ENCODE data around the gene PIRT. TPM values are rescaled to one million over a fixed set of nuclear protein-coding genes. Genes with fewer than 3 reads are reported as not detected.

The PIRT gene
- total RNA-seq, 1 donor from 2014 or later = 0.32 TPM

DNA sequence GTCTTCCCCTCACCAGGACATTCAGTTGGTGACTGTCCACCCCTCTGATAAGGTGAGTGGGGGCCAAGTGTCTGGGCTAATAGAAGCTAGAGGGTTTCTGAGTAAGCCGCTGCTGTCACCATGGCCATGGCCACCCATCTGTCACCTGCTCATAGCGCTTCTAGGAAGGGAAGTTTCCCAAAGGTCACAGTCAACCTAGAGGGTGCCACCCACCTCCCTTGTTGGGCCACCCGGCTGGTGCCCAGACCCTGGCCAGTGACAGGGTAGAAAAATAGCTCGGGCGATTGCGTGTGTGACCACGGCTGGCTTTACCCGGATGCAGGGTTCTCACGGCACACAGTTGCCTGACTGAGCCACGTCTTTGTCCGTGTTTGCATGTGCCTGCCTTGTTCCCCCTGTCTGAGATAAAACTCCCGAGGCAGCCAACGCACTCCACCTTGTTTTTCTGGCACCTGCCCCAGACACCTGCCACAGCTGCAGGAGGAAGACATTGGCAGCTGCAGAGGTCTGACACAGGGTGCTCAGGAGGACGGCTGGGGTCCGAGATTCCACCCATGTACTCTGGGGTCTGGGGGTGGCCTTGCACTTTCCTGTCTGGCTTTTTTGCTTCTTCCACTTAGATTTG lies 809 bp downstream of the PIRT start:
- H3K27me3 Mint-ChIP-seq (ENCODE audit: unreplicated experiment) = no peaks in the 10 kb centered on the region
- TF ChIP-seq, protein P1, sequence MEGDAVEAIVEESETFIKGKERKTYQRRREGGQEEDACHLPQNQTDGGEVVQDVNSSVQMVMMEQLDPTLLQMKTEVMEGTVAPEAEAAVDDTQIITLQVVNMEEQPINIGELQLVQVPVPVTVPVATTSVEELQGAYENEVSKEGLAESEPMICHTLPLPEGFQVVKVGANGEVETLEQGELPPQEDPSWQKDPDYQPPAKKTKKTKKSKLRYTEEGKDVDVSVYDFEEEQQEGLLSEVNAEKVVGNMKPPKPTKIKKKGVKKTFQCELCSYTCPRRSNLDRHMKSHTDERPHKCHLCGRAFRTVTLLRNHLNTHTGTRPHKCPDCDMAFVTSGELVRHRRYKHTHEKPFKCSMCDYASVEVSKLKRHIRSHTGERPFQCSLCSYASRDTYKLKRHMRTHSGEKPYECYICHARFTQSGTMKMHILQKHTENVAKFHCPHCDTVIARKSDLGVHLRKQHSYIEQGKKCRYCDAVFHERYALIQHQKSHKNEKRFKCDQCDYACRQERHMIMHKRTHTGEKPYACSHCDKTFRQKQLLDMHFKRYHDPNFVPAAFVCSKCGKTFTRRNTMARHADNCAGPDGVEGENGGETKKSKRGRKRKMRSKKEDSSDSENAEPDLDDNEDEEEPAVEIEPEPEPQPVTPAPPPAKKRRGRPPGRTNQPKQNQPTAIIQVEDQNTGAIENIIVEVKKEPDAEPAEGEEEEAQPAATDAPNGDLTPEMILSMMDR (IDR thresholded peaks at IDR 0.05; ENCODE audit: partially characterized antibody, unreplicated experiment) = no peak

DNA sequence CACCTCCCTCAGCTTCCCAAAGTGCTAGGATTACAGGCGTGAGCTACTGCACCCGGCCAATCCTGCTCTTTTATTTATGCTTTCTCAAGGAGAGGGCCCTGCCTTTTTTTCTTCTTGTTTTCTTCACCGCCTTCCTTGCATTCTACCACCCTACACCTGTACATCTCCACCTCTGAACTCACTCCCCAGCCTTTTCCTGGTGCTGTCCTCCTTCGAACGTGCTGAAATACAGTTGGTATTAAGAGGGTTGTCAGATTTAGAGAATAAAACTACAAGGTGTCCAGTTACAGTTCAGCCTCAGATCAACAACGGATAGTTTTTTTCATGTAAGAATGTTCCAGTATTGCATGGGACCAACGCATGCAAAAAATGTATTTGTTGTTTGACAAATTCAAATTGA lies 1.7 kb downstream of the PIRT start:
- H3K4me3 Mint-ChIP-seq (ENCODE audit: unreplicated experiment) = no peak overlapping the region
- no peak overlapping the region for H3K27ac Mint-ChIP-seq (ENCODE audit: unreplicated experiment)
- H3K9me3 Mint-ChIP-seq (ENCODE audit: unreplicated experiment) = peaks cover 6% of the 10 kb centered on the region
- no peaks in the 10 kb centered on the region for H3K27me3 Mint-ChIP-seq (ENCODE audit: unreplicated experiment)
- TF ChIP-seq, protein P1 (IDR thresholded peaks at IDR 0.05; ENCODE audit: partially characterized antibody, unreplicated experiment) = no peak
- DNase-seq = no peak
- peaks cover 5% of the 10 kb centered on the region for H3K4me1 Mint-ChIP-seq (ENCODE audit: low read depth, unreplicated experiment)
- no peaks in the 10 kb centered on the region for H3K36me3 Mint-ChIP-seq (ENCODE audit: unreplicated experiment)

More for the DNA sequence above, 809 bp downstream of the PIRT start:
- DNase-seq = no peak
- H3K36me3 Mint-ChIP-seq (ENCODE audit: unreplicated experiment) = no peaks in the 10 kb centered on the region
- no peak overlapping the region for H3K27ac Mint-ChIP-seq (ENCODE audit: unreplicated experiment)
- H3K4me1 Mint-ChIP-seq (ENCODE audit: low read depth, unreplicated experiment) = peaks cover 5% of the 10 kb centered on the region
- H3K9me3 Mint-ChIP-seq (ENCODE audit: unreplicated experiment) = peaks cover 6% of the 10 kb centered on the region
- no peak overlapping the region for H3K4me3 Mint-ChIP-seq (ENCODE audit: unreplicated experiment)

DNA sequence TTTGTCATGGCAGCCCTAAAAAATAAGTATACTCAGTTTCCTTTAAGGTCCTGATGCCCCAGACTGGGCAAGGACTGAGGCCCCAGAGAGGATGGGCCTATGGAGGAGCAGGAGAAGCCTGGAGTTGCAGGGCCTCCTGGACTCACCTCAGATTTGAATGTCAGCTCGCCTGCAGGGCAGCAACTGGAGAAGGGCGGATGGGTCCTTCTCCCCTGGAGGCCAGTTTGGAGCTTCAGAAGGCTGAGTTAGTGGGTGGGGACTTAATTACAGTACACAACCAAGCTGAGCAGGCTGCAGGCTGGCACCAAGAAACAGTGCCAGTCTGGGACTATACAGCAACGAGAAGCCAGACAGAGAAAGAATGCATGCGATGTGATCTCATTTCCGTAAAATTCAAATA lies 6.2 kb downstream of the PIRT start:
- TF ChIP-seq, protein P1 (IDR thresholded peaks at IDR 0.05; ENCODE audit: partially characterized antibody, unreplicated experiment) = no peak
- Mint-ChIP-seq H3K36me3 (ENCODE audit: unreplicated experiment) (no peaks in the 10 kb centered on the region), H3K27ac (ENCODE audit: unreplicated experiment) (no peak overlapping the region), H3K4me1 (ENCODE audit: low read depth, unreplicated experiment) (peaks cover 5% of the 10 kb centered on the region), H3K9me3 (ENCODE audit: unreplicated experiment) (peaks cover 3% of the 10 kb centered on the region), H3K27me3 (ENCODE audit: unreplicated experiment) (peaks cover 2% of the 10 kb centered on the region), H3K4me3 (ENCODE audit: unreplicated experiment) (no peak overlapping the region)
- no peak for DNase-seq

DNA sequence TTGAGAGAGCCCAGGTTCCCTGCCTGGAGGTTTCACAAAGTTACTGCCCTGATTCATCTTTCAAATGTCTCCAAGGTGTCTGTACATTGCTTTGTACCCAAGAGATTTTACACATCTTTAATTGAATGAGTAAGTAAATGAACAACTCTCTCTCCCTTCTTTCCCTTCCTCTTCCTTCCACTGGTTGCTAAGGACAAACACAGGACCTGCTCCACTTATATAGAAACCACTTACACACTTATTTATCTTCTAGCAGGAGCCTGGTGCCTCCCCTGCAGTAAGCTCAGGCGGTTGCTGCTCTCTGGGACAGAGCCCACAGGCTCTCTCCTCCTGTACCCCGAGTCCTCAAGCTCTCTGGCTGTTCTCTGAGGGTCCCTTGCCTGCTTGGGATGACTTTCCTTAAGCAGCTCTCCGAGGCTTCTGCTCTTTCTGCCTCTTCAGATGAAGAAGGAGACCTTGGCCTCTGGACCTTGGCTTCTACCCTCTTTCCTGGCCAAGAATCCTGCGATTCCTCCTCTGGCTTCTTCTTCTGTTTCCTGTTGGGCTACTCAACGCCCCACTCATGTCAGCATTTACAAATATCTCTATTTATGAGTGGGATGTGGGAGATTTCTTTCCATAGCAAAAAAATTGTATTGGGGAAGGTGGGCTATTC lies 9.9 kb downstream of the PIRT start:
- no peak for DNase-seq
- H3K4me1 Mint-ChIP-seq (ENCODE audit: low read depth, unreplicated experiment) = peaks cover 5% of the 10 kb centered on the region

More for the DNA sequence above, 9.9 kb downstream of the PIRT start:
- peaks cover 2% of the 10 kb centered on the region for H3K9me3 Mint-ChIP-seq (ENCODE audit: unreplicated experiment)
- no peak overlapping the region for H3K27ac Mint-ChIP-seq (ENCODE audit: unreplicated experiment)
- peaks cover 2% of the 10 kb centered on the region for H3K27me3 Mint-ChIP-seq (ENCODE audit: unreplicated experiment)
- H3K36me3 Mint-ChIP-seq (ENCODE audit: unreplicated experiment) = no peaks in the 10 kb centered on the region
- TF ChIP-seq, protein P1 (IDR thresholded peaks at IDR 0.05; ENCODE audit: partially characterized antibody, unreplicated experiment) = no peak
- no peak overlapping the region for H3K4me3 Mint-ChIP-seq (ENCODE audit: unreplicated experiment)
